DOHH2 (cell line): ENCODE data around the gene GMPR.

Experiments
- EZH2phosphoT487 ChIP-seq: fragments of 200-600 bp; sonication (generic); IDR thresholded peaks from 2 replicates; pipeline ENCODE4 v1.6.1; 2017; ENCODE audit warnings: borderline replicate concordance, mild to moderate bottlenecking, antibody characterized with exemption, low read length, moderate library complexity, mixed read lengths
- TF ChIP-seq, protein P1 (sequence below): fragments of 200-600 bp; sonication (generic); IDR thresholded peaks from one replicate; pipeline ENCODE4 v1.5.1; 2014; ENCODE audit warnings: antibody characterized with exemption, mild to moderate bottlenecking, low read depth, low read length; ENCODE audit not compliant: poor library complexity, severe bottlenecking

DNA sequence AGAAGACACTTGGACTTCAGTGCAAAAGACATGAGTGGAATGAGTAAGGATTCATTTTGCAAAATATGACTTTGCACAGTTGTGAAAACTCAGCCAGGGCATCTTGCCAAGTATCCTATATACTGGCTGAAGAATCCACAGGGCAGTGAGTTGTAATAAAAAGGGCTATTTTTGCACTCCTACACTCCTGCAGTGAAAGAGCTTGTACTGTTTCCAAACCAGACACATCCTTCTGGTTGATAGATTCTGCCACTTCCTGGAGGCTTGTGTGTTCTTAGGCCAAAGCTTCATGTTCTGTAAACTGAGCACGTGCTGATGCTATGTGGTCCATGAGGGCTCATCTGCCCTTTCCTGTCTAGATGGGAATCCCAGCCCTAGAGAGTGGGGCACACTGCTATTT is 34.9 kb downstream of the GMPR start:
- TF ChIP-seq, protein P1, sequence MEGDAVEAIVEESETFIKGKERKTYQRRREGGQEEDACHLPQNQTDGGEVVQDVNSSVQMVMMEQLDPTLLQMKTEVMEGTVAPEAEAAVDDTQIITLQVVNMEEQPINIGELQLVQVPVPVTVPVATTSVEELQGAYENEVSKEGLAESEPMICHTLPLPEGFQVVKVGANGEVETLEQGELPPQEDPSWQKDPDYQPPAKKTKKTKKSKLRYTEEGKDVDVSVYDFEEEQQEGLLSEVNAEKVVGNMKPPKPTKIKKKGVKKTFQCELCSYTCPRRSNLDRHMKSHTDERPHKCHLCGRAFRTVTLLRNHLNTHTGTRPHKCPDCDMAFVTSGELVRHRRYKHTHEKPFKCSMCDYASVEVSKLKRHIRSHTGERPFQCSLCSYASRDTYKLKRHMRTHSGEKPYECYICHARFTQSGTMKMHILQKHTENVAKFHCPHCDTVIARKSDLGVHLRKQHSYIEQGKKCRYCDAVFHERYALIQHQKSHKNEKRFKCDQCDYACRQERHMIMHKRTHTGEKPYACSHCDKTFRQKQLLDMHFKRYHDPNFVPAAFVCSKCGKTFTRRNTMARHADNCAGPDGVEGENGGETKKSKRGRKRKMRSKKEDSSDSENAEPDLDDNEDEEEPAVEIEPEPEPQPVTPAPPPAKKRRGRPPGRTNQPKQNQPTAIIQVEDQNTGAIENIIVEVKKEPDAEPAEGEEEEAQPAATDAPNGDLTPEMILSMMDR = no peak
- TF ChIP-seq EZH2phosphoT487 = no peak
